Sigmoid colon (tissue), 7 donors: ENCODE data around the gene SPI1. TPM values are rescaled to one million over a fixed set of nuclear protein-coding genes. Genes with fewer than 3 reads are reported as not detected.
A peak's percentile ranks its signal among the peaks of the same experiment; 100 is the strongest.

ENCODE experiments used
- DNase-seq: peaks from one replicate; pipeline ENCODE4 v3.0.0-alpha.2; 2019
- H3K27ac ChIP-seq, 4 donors: fragments of 200-600 bp; sonication (generic); one replicate each; pipeline ENCODE4 v1.5.1; 2016 to 2019; ENCODE audit warnings: mild to moderate bottlenecking in 1 of 4
- H3K27me3 ChIP-seq, 3 donors: fragments of 200-600 bp; sonication (generic); one replicate each; pipeline ENCODE4 v1.5.1; 2019; ENCODE audit warnings: mild to moderate bottlenecking in 1 of 3
- H3K36me3 ChIP-seq, 4 donors: fragments of 200-600 bp; sonication (generic); one replicate each; pipeline ENCODE4 v1.5.1; 2016 to 2019
- H3K4me1 ChIP-seq, 4 donors: fragments of 200-600 bp; sonication (generic); one replicate each; pipeline ENCODE4 v1.5.1; 2017 to 2019
- H3K4me3 ChIP-seq, 4 donors: fragments of 200-600 bp; sonication (generic); one replicate each; pipeline ENCODE4 v1.5.1; 2017 to 2019; ENCODE audit warnings: mild to moderate bottlenecking in 2 of 4, moderate library complexity in 1 of 4
- H3K9me3 ChIP-seq, 4 donors: fragments of 200-600 bp in 3 of 4; sonication (generic) in 3 of 4; one replicate each; pipeline versions ENCODE4 v1.5.1 to v1.6.1; 2013 to 2019
- CTCF ChIP-seq, 4 experiments: fragments of 450-650 bp in 3 of 4; fragments of 200-600 bp in 1 of 4; IDR thresholded peaks; one replicate each; pipeline ENCODE4 v1.5.1; 2016 to 2019; ENCODE audit warnings: antibody characterized with exemption in 4 of 4, mild to moderate bottlenecking in 3 of 4, moderate library complexity in 2 of 4
- EP300 ChIP-seq, 4 donors: sonication (generic); formaldehyde crosslinking; IDR thresholded peaks; one replicate each; pipeline ENCODE4 v1.6.1; 2017; ENCODE audit warnings: antibody characterized with exemption in 4 of 4
- POLR2A ChIP-seq, 2 donors: fragments of 450-650 bp; IDR thresholded peaks; one replicate each; pipeline ENCODE4 v1.6.1; 2016; ENCODE audit warnings: antibody characterized with exemption in 2 of 2, mild to moderate bottlenecking in 2 of 2, moderate library complexity in 2 of 2
- POLR2AphosphoS5 ChIP-seq, 4 donors: sonication (generic); formaldehyde crosslinking; IDR thresholded peaks; one replicate each; pipeline ENCODE4 v1.6.1; 2017; ENCODE audit warnings: antibody characterized with exemption in 4 of 4
- whole genome bisulfite sequencing, 2 donors: extraction: QIAGEN DNeasy Blood & Tissue Kit; methylation state at CpG; one replicate each; pipeline ENCODE4 v1.1.7; 2013; 5-methylcytosine and 5-hydroxymethylcytosine counted together
- intact Hi-C: fragments of 100-400 bp; cut with DNase I; formaldehyde crosslinking; loops from one replicate; pipeline ENCODE4 v1.15.1; 2023
- polyA plus RNA-seq, 3 donors: library from polyadenylated mRNA; stranded (reverse); fragments of 200-250 nt; gene quantifications; one replicate each; pipeline ENCODE4 v1.2.3, GENCODE V29; 2013
- total RNA-seq, 4 donors: library from RNA; depleted of rRNA; stranded (reverse); fragments of >200 nt; gene quantifications; one replicate each; pipeline ENCODE4 v1.1.0, GENCODE V29; 2016
- donor health status: healthy with polysubstance abuse.
- donor health status: Bipolar disorder and iron deficiency.
- donor health status: healthy.

The SPI1 gene
- total and polyA plus RNA-seq, 7 donors = 10.5 to 29.8 (median 19.7) TPM

GRCh38 chr11:47396049-47396320 lies 17.6 kb upstream of the SPI1 start:
- H3K27me3 ChIP-seq = no peaks in the 10 kb centered on the region
- no peaks in the 10 kb centered on the region for H3K36me3 ChIP-seq
- DNase-seq = no peak
- peaks cover 0 to 17% (median 14%) of the 10 kb centered on the region in 4 donors for H3K4me1 ChIP-seq
- H3K27ac ChIP-seq = peak overlapping the region; percentile 61 to 80 (median 67)
- H3K9me3 ChIP-seq = no peaks in the 10 kb centered on the region
- H3K4me3 ChIP-seq = no peak overlapping the region
- 84 to 93% methylated on average over 3 of the region's 3 CpGs for WGBS, 2 donors
- TF ChIP-seq EP300 (IDR thresholded peaks at IDR 0.05) = no peak
- intact Hi-C loops = no loop called here

- no peak for TF ChIP-seq EP300 (IDR thresholded peaks at IDR 0.05)
- no peak for TF ChIP-seq POLR2AphosphoS5 (IDR thresholded peaks at IDR 0.05)
- no peak for TF ChIP-seq POLR2A (IDR thresholded peaks at IDR 0.05)
- Histone ChIP-seq H3K4me1 (peaks cover 0 to 12% (median 9%) of the 10 kb centered on the region in 4 donors), H3K4me3 (peak overlapping the region in 1 of 4 donors; percentile 21), H3K9me3 (no peaks in the 10 kb centered on the region), H3K36me3 (no peaks in the 10 kb centered on the region), H3K27ac (peak overlapping the region; percentile 61 to 80 (median 67)), H3K27me3 (no peaks in the 10 kb centered on the region)
- no peak for DNase-seq
- WGBS, 2 donors = 65 to 83% methylated on average over 25 of the region's 25 CpGs
- intact Hi-C loops = no loop called here
These were observed 17.1 kb upstream of the SPI1 start for GRCh38 chr11:47395223-47396048.

- H3K4me3 ChIP-seq = peak overlapping the region in 1 of 4 donors; percentile 21
- WGBS, 2 donors = 58 to 83% methylated on average over 39 of the region's 39 CpGs
- DNase-seq = peak; percentile 61
These were observed 16.2 kb upstream of the SPI1 start for GRCh38 chr11:47394322-47395222.

GRCh38 chr11:47394050-47394321 lies 15.6 kb upstream of the SPI1 start:
- Histone ChIP-seq H3K27me3 (no peaks in the 10 kb centered on the region), H3K36me3 (no peaks in the 10 kb centered on the region), H3K9me3 (no peaks in the 10 kb centered on the region), H3K27ac (peak overlapping the region; percentile 61 to 80 (median 67)), H3K4me3 (no peak overlapping the region), H3K4me1 (no peaks in the 10 kb centered on the region)
- 78% methylated on average over 9 of the region's 9 CpGs for WGBS, 2 donors
- intact Hi-C loops = no loop called here
- TF ChIP-seq POLR2AphosphoS5 (IDR thresholded peaks at IDR 0.05) = no peak
- no peak for TF ChIP-seq POLR2A (IDR thresholded peaks at IDR 0.05)
- no peak for TF ChIP-seq EP300 (IDR thresholded peaks at IDR 0.05)
- no peak for TF ChIP-seq CTCF (IDR thresholded peaks at IDR 0.05)
- peak; percentile 65 for DNase-seq

More at GRCh38 chr11:47394322-47395222, 16.2 kb upstream of the SPI1 start:
- intact Hi-C loops = no loop called here
- H3K27ac ChIP-seq = peak overlapping the region; percentile 61 to 80 (median 67)
- peaks cover 0 to 3% (median 2%) of the 10 kb centered on the region in 4 donors for H3K4me1 ChIP-seq
- no peaks in the 10 kb centered on the region for H3K9me3 ChIP-seq
- no peaks in the 10 kb centered on the region for H3K36me3 ChIP-seq
- H3K27me3 ChIP-seq = no peaks in the 10 kb centered on the region
- TF ChIP-seq POLR2AphosphoS5 (IDR thresholded peaks at IDR 0.05) (peak in 2 of 4 donors; percentile 35 to 38), CTCF (IDR thresholded peaks at IDR 0.05) (no peak), POLR2A (IDR thresholded peaks at IDR 0.05) (peak in 1 of 2 donors; percentile 5)

- peak; percentile 78 for DNase-seq
- no peaks in the 10 kb centered on the region for H3K4me1 ChIP-seq
- peak overlapping the region; percentile 61 to 80 (median 67) for H3K27ac ChIP-seq
- no peak overlapping the region for H3K4me3 ChIP-seq
- no peak for TF ChIP-seq POLR2A (IDR thresholded peaks at IDR 0.05)
- TF ChIP-seq POLR2AphosphoS5 (IDR thresholded peaks at IDR 0.05) = peak in 1 of 4 donors; percentile 10
- no peaks in the 10 kb centered on the region for H3K9me3 ChIP-seq
- intact Hi-C loops = no loop called here
- no peaks in the 10 kb centered on the region for H3K27me3 ChIP-seq
- no peaks in the 10 kb centered on the region for H3K36me3 ChIP-seq
- 65 to 80% methylated on average over 20 of the region's 20 CpGs for WGBS, 2 donors
These were observed 15.1 kb upstream of the SPI1 start for GRCh38 chr11:47393163-47394049.
